Neural progenitor cell (in vitro differentiated cells): ENCODE measurements around the gene IFNA10.
"Not testable (repeated sequence)": the region's sequence is repeated elsewhere in the genome, so short reads cannot be mapped to it uniquely, and the experiment has no call there.

Experiments
- EZH2phosphoT487 ChIP-seq: fragments of 200-600 bp; sonication (generic); IDR thresholded peaks from 2 replicates; pipeline ENCODE4 v1.6.1; 2017; ENCODE audit warnings: antibody characterized with exemption
- TF ChIP-seq, protein P1 (sequence below): fragments of 200-600 bp; sonication (generic); IDR thresholded peaks from 2 replicates; pipeline ENCODE4 v1.5.1; 2017; ENCODE audit warnings: antibody characterized with exemption, mild to moderate bottlenecking

- TF ChIP-seq, protein P1, sequence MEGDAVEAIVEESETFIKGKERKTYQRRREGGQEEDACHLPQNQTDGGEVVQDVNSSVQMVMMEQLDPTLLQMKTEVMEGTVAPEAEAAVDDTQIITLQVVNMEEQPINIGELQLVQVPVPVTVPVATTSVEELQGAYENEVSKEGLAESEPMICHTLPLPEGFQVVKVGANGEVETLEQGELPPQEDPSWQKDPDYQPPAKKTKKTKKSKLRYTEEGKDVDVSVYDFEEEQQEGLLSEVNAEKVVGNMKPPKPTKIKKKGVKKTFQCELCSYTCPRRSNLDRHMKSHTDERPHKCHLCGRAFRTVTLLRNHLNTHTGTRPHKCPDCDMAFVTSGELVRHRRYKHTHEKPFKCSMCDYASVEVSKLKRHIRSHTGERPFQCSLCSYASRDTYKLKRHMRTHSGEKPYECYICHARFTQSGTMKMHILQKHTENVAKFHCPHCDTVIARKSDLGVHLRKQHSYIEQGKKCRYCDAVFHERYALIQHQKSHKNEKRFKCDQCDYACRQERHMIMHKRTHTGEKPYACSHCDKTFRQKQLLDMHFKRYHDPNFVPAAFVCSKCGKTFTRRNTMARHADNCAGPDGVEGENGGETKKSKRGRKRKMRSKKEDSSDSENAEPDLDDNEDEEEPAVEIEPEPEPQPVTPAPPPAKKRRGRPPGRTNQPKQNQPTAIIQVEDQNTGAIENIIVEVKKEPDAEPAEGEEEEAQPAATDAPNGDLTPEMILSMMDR: not testable (repeated sequence)
- not testable (repeated sequence) for TF ChIP-seq EZH2phosphoT487
Observed at GRCh38 chr9:21217211-21217610, 10.3 kb upstream of the IFNA10 start, which contains the start of gene IFNA16.
